ENCODE data around the gene CRIP1. TPM values are rescaled to one million over a fixed set of nuclear protein-coding genes. Genes with fewer than 3 reads are reported as not detected.
A peak's percentile ranks its signal among the peaks of the same experiment; 100 is the strongest.

The CRIP1 gene
- total and polyA plus RNA-seq, 7 experiments from 2014 or later, result 94.4 to 787 (median 303) TPM

DNA sequence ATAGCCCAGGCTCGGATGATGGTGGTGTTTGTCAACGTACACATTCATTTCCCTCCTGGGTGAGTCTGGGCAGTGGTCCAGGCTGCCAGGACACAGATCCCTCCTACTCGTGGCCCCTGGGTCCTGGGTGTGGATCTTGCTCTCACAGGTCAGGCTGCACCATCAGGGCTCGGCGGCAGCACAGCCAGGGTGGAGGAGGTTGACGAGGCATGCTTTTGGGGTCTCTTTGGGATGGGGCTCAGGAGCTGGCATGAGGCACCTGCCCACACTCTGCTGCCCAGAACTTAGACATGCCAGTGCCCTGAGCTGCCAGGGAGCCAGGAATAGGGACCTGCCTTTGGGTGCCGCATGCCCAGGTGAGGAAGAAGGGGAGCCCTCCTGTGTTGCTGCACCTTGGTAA lies 49.4 kb downstream of the CRIP1 start:
- Histone ChIP-seq H3K4me3 (ENCODE audit: low read length) (no peak overlapping the region), H3K9me3 (ENCODE audit: control insufficient read depth in 2 of 3, low read length in 3 of 3) (no peaks in the 10 kb centered on the region), H3K27ac (ENCODE audit: low read depth, low read length) (no peak overlapping the region), H3K4me1 (ENCODE audit: control insufficient read depth in 2 of 2, insufficient read depth in 2 of 2, low read length in 2 of 2) (peaks cover 0 to 6% of the 10 kb centered on the region in 2 donors), H3K27me3 (ENCODE audit: control insufficient read depth in 2 of 2, insufficient read depth in 2 of 2, low read length in 2 of 2) (no peaks in the 10 kb centered on the region), H3K36me3 (ENCODE audit: control insufficient read depth in 2 of 3, insufficient read depth in 3 of 3, low read length in 3 of 3) (no peaks in the 10 kb centered on the region)
- H3K9me3 Mint-ChIP-seq, result no peaks in the 10 kb centered on the region
- peaks cover 0 to 31% (median 0%) of the 10 kb centered on the region in 5 donors for H3K27me3 Mint-ChIP-seq
- POLR2A ChIA-PET, result no interaction called here
- no peaks in the 10 kb centered on the region for H3K36me3 Mint-ChIP-seq
- H3K27ac Mint-ChIP-seq, result no peak overlapping the region
- intact Hi-C loops (cut with micrococcal nuclease), result no loop called here
- ATAC-seq, result no peak
- CTCF ChIA-PET, result no interaction called here
- H3K4me3 Mint-ChIP-seq, result no peak overlapping the region
- DNase-seq, result no peak
- peaks cover 0 to 6% (median 3%) of the 10 kb centered on the region in 7 donors for H3K4me1 Mint-ChIP-seq

DNA sequence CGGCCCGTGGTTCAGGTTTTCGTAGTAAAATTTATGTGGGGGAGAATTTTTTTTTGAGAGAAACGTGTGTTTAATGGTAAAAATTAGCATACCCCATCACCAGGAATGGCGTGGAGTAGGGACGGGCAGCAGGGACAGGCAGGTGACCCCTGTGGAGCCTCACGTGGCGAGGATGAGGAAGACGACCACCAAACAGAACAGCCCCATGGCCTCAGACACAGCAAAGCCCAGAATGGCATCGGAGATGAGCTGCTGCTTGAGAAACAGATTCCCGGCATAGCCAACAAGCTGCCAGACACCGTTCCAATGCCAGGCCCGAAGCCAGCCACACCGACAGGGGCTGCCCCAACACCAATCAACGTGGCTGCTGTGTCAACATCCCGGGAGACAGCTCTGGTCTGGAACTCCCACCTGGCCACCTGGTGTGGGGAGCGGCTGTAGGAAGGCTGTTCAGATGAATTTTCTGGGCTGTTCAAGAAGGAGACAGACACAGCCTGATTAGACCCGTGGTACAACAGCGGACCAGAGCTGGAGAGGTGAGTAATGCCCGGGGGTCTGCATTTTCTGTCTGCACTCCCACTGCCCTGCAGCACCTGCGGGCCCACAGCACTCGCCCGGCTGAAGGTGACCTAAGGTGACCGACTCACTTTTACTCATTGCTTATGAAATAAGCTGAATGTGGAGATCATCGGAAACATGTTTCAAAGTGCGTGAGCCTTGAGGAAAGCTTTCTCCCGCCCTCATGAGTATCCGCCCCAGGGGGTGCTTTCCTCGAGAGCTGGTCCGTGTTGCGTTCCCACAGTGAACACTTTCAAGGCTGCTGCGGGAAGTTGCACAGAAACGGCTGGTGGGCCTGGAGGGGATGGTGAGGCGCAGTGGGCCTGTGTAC lies 50.2 kb downstream of the CRIP1 start:
- DNase-seq, result no peak
- Histone ChIP-seq H3K36me3 (ENCODE audit: control insufficient read depth in 2 of 3, insufficient read depth in 3 of 3, low read length in 3 of 3) (no peaks in the 10 kb centered on the region), H3K27ac (ENCODE audit: low read depth, low read length) (no peak overlapping the region), H3K9me3 (ENCODE audit: control insufficient read depth in 2 of 3, low read length in 3 of 3) (no peaks in the 10 kb centered on the region), H3K4me1 (ENCODE audit: control insufficient read depth in 2 of 2, insufficient read depth in 2 of 2, low read length in 2 of 2) (peaks cover 0 to 6% of the 10 kb centered on the region in 2 donors), H3K27me3 (ENCODE audit: control insufficient read depth in 2 of 2, insufficient read depth in 2 of 2, low read length in 2 of 2) (no peaks in the 10 kb centered on the region), H3K4me3 (ENCODE audit: low read length) (no peak overlapping the region)
- no peak overlapping the region for H3K27ac Mint-ChIP-seq
- intact Hi-C loops (cut with micrococcal nuclease), result no loop called here
- CTCF ChIA-PET, result interaction anchor here (0.9 to 1.2 kb wide), 2 partner anchors 166 to 175 kb away, joined by 3 read pairs; no protein-coding TSS in a partner anchor
- peaks cover 0 to 40% (median 5%) of the 10 kb centered on the region in 5 donors for H3K27me3 Mint-ChIP-seq
- H3K4me1 Mint-ChIP-seq, result peaks cover 0 to 7% (median 3%) of the 10 kb centered on the region in 7 donors
- H3K9me3 Mint-ChIP-seq, result peaks cover 0 to 1% (median 0%) of the 10 kb centered on the region in 11 donors
- no peak for ATAC-seq
- H3K4me3 Mint-ChIP-seq, result no peak overlapping the region
- H3K36me3 Mint-ChIP-seq, result peaks cover 0 to 5% (median 0%) of the 10 kb centered on the region in 5 donors
- POLR2A ChIA-PET, result no interaction called here

DNA sequence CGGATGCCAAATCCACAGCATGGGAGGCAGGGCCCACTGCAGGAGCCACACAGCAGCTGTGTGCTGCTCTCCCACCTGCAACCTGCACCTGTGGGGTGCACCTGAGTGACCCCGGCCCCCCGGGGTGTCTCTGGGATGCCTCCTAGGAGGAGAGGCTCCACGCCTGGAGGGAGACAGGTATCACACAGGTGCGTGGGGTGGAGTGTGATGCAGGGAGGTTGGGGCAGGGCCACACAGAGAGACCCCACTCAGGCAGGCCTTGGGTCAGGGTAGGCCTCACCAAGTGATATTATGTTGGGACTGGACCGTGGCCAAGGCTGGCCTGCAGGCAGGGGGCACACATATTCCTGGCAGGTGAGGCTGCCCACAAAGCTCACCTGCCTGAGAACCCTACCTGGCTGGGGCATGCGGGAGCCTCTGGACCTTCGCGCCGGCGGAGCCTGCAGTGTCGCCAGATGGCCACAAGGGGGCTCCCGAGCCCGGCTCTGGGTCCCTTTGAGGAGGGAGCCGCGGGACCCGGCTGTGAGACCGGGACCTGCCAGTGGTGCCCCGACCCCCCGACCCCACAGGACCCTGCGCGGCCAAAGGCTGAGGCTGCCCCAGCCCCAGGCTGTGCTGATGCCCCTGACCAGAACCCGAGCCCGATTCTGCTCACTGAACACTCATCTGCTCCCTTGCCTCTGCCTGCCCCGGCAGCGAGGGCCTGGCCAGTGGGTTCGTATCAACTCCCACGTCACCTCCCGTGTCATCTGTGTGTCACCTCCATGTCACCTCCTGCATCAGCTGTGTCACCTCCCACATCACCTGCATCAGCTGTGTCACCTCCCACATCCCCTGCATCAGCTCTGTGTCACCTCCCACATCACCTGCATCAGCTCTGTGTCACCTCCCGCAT lies 51.1 kb downstream of the CRIP1 start:
- ChIA-PET POLR2A (no interaction called here), CTCF (interaction anchor here (0.7 to 1.2 kb wide), 3 partner anchors 167 to 414 kb away, joined by 3 read pairs; no protein-coding TSS in a partner anchor)
- DNase-seq (peak; percentile 36 to 80 (median 62)), ATAC-seq (peak; percentile 86)
- H3K36me3 Mint-ChIP-seq, result peaks cover 0 to 5% (median 0%) of the 10 kb centered on the region in 5 donors
- peaks cover 0 to 6% (median 1%) of the 10 kb centered on the region in 7 donors for H3K4me1 Mint-ChIP-seq
- H3K27ac Mint-ChIP-seq, result no peak overlapping the region
- no peaks in the 10 kb centered on the region for H3K36me3 ChIP-seq (ENCODE audit: control insufficient read depth in 2 of 3, insufficient read depth in 3 of 3, low read length in 3 of 3)
- no peak overlapping the region for H3K4me3 ChIP-seq (ENCODE audit: low read length)
- no peaks in the 10 kb centered on the region for H3K9me3 ChIP-seq (ENCODE audit: control insufficient read depth in 2 of 3, low read length in 3 of 3)
- peaks cover 0 to 5% (median 0%) of the 10 kb centered on the region in 11 donors for H3K9me3 Mint-ChIP-seq
- intact Hi-C loops (cut with micrococcal nuclease), result no loop called here
- H3K27ac ChIP-seq (ENCODE audit: low read depth, low read length), result no peak overlapping the region
- peaks cover 0 to 41% (median 9%) of the 10 kb centered on the region in 5 donors for H3K27me3 Mint-ChIP-seq
- H3K4me3 Mint-ChIP-seq, result peak overlapping the region in 1 of 10 donors; percentile 45
- no peaks in the 10 kb centered on the region for H3K27me3 ChIP-seq (ENCODE audit: control insufficient read depth in 2 of 2, insufficient read depth in 2 of 2, low read length in 2 of 2)
- H3K4me1 ChIP-seq (ENCODE audit: control insufficient read depth in 2 of 2, insufficient read depth in 2 of 2, low read length in 2 of 2), result peaks cover 0 to 6% of the 10 kb centered on the region in 2 donors

Other genes with a start within 250 kb of the CRIP1 start
- gene BTBD6, start 238.4 kb upstream of the CRIP1 start, total RNA-seq, result 10 to 100 TPM; 30.8 to 43.0 (median 40.1) TPM
- 1 to 10 TPM; 4.0 to 7.9 TPM for gene BTBD6, start 238.4 kb upstream of the CRIP1 start, polyA plus RNA-seq
- 10 to 100 TPM; 49.8 to 75.7 (median 61.4) TPM for gene BRF1, start 185.9 kb upstream of the CRIP1 start, total RNA-seq
- 10 to 100 TPM in 1 of 2 donors, 1 to 10 TPM in 1; 7.1 to 11.9 TPM for gene BRF1, start 185.9 kb upstream of the CRIP1 start, polyA plus RNA-seq
- gene PACS2, start 172.1 kb upstream of the CRIP1 start, total RNA-seq, result 10 to 100 TPM; 33.9 to 75.4 (median 72.3) TPM
- 1 to 10 TPM; 1.5 to 4.5 TPM for gene PACS2, start 172.1 kb upstream of the CRIP1 start, polyA plus RNA-seq
- gene TEX22, start 88.3 kb upstream of the CRIP1 start, total RNA-seq, result 10 to 100 TPM in 1 of 5 experiments, 1 to 10 TPM in 4; 1.4 to 10.5 (median 6.5) TPM
- gene TEX22, start 88.3 kb upstream of the CRIP1 start, polyA plus RNA-seq, result under 1 TPM; 0.21 to 0.25 TPM
- 100 to 1,000 TPM; 117 to 132 (median 125) TPM for gene MTA1, start 67.1 kb upstream of the CRIP1 start, total RNA-seq
- 1 to 10 TPM; 2.8 to 5.2 TPM for gene MTA1, start 67.1 kb upstream of the CRIP1 start, polyA plus RNA-seq
- 10 to 100 TPM in 2 of 5 experiments, 1 to 10 TPM in 2, under 1 TPM in 1; 0.65 to 55.4 (median 6.6) TPM for gene CRIP2, start 12.1 kb upstream of the CRIP1 start, total RNA-seq
- gene CRIP2, start 12.1 kb upstream of the CRIP1 start, polyA plus RNA-seq, result 100 to 1,000 TPM in 1 of 2 donors, 10 to 100 TPM in 1; 69.1 to 180 TPM
- 100 to 1,000 TPM in 1 of 5 experiments, 10 to 100 TPM in 4; 19.7 to 294 (median 31.3) TPM for gene TEDC1, start 4.4 kb downstream of the CRIP1 start, total RNA-seq
- 10 to 100 TPM; 10.4 to 14.9 TPM for gene TEDC1, start 4.4 kb downstream of the CRIP1 start, polyA plus RNA-seq
- gene TMEM121, start 39.7 kb downstream of the CRIP1 start, total RNA-seq, result 1 to 10 TPM in 4 of 5 experiments, under 1 TPM in 1; 0.83 to 5.7 (median 3.7) TPM
- gene TMEM121, start 39.7 kb downstream of the CRIP1 start, polyA plus RNA-seq, result 1 to 10 TPM; 2.5 to 4.0 TPM

All from naive thymus-derived CD4-positive, alpha-beta T cell (primary cell).